Endothelial cell of umbilical vein (primary cell): ENCODE results near the gene KIAA1217. TPM values are rescaled to one million over a fixed set of nuclear protein-coding genes. Genes with fewer than 3 reads are reported as not detected.

Source experiments
- BruUV-seq: library from RNA; stranded (reverse); fragments of 400-500 nt; replicated peaks from 2 replicates; lab custom pipeline; 2021; lab: Mats Ljungman, UMichigan
- CTCF ChIA-PET: fragments of 300-600, 350-600 bp; sonication (Branson Sonifier 250); formaldehyde crosslinking; loops from one replicate; lab custom pipeline; 2021; ENCODE audit warnings: antibody characterized with exemption, inconsistent platforms; lab: Charles Lee
- POLR2A ChIA-PET: fragments of 300-600, 350-600 bp; sonication (Branson Sonifier 250); formaldehyde crosslinking; loops from one replicate; lab custom pipeline; 2021; ENCODE audit warnings: antibody characterized with exemption, inconsistent platforms; lab: Charles Lee
- DNase-seq: peaks from one replicate; pipeline ENCODE4 v3.0.0-alpha.2; 2011; ENCODE audit warnings: low read depth, low spot score
- FAIRE-seq: peaks from 2 replicates; lab custom pipeline; 2011; peaks lifted over from hg19 to GRCh38; lab: Jason Lieb, UNC
- H2AFZ ChIP-seq: 2 replicates; pipeline ENCODE4 v1.6.0; 2012; ENCODE audit warnings: low read depth, low read length, control low read depth, inconsistent platforms
- H3K27ac ChIP-seq: 2 replicates; pipeline ENCODE4 v1.5.1; 2011; ENCODE audit warnings: low read depth, mild to moderate bottlenecking, control low read depth, low read length, moderate library complexity; ENCODE audit not compliant: insufficient read depth
- H3K27me3 ChIP-seq, 2 experiments: 2 replicates each; pipeline versions ENCODE4 v1.6.0 to v1.6.1; 2011; ENCODE audit warnings: low read length in 2 of 2, mixed read lengths in 1 of 2; ENCODE audit not compliant: control insufficient read depth in 2 of 2, insufficient read depth in 2 of 2
- H3K36me3 ChIP-seq, 2 experiments: 2 replicates in 1 of 2; 3 replicates in 1 of 2; pipeline ENCODE4 v1.5.1; 2011; ENCODE audit warnings: low read length in 2 of 2, mild to moderate bottlenecking in 1 of 2, moderate library complexity in 1 of 2; ENCODE audit not compliant: control insufficient read depth in 2 of 2, insufficient read depth in 2 of 2; ENCODE audit errors: extremely low read depth in 1 of 2
- H3K4me1 ChIP-seq: 3 replicates; pipeline ENCODE4 v1.5.1; 2011; ENCODE audit warnings: mild to moderate bottlenecking, low read length; ENCODE audit not compliant: control insufficient read depth, insufficient read depth; ENCODE audit errors: extremely low read depth
- H3K4me2 ChIP-seq: 2 replicates; pipeline ENCODE4 v1.6.1; 2011; ENCODE audit warnings: low read length, control low read depth, mixed read lengths; ENCODE audit not compliant: insufficient read depth
- H3K4me3 ChIP-seq, 3 experiments: fragments of 200-600 bp in 1 of 3; sonication (generic), shearing (Covaris generic) in 1 of 3; replicated peaks in 1 of 3; 2 replicates each; pipeline ENCODE4 v1.5.1; 2011 to 2016; ENCODE audit warnings: control low read depth in 3 of 3, low read length in 3 of 3, mild to moderate bottlenecking in 2 of 3, inconsistent platforms in 1 of 3, low read depth in 1 of 3, moderate library complexity in 1 of 3; ENCODE audit not compliant: insufficient read depth in 1 of 3
- H3K79me2 ChIP-seq: 2 replicates; pipeline ENCODE4 v1.6.0; 2012; ENCODE audit warnings: low read length, inconsistent platforms; ENCODE audit not compliant: control insufficient read depth, insufficient read depth
- H3K9ac ChIP-seq: replicated peaks from 2 replicates; pipeline ENCODE3; 2011; ENCODE audit warnings: low read length, control low read depth; ENCODE audit not compliant: insufficient read depth; ENCODE audit errors: extremely low read depth
- H3K9me1 ChIP-seq: replicated peaks from 3 replicates; pipeline ENCODE4 v1.6.0; 2011; ENCODE audit warnings: mild to moderate bottlenecking, low read length; ENCODE audit not compliant: control insufficient read depth, insufficient read depth; ENCODE audit errors: extremely low read depth
- H3K9me3 ChIP-seq: replicated peaks from 2 replicates; pipeline ENCODE4 v1.5.1; 2012; ENCODE audit warnings: low read length, inconsistent platforms; ENCODE audit not compliant: control insufficient read depth, insufficient read depth
- H4K20me1 ChIP-seq: replicated peaks from 2 replicates; pipeline ENCODE3; 2011; ENCODE audit warnings: mild to moderate bottlenecking, low read length; ENCODE audit not compliant: control insufficient read depth, insufficient read depth; ENCODE audit errors: extremely low read depth
- CTCF ChIP-seq, 2 donors: IDR thresholded peaks; 1 replicate in 1 of 2; 2 replicates in 1 of 2; pipeline ENCODE4 v1.5.1; 2011; ENCODE audit warnings: low read length in 2 of 2, mild to moderate bottlenecking in 2 of 2, moderate library complexity in 2 of 2, control low read depth in 1 of 2, inconsistent platforms in 1 of 2, low read depth in 1 of 2; ENCODE audit not compliant: insufficient read depth in 1 of 2; ENCODE audit errors: extremely low read depth in 1 of 2
- MAX ChIP-seq: IDR thresholded peaks from 2 replicates; pipeline ENCODE4 v1.6.1; 2011; ENCODE audit not compliant: insufficient read depth, insufficient read length
- MYC ChIP-seq: IDR thresholded peaks from one replicate; pipeline ENCODE4 v1.6.1; 2011; ENCODE audit warnings: mild to moderate bottlenecking, low read depth, low read length
- dilution Hi-C: fragments of 300-500 bp; cut with MboI; formaldehyde crosslinking; loops from one replicate; pipeline ENCODE4 v1.15.0; 2019; ENCODE audit warnings: low sequenced_read_pairs; ENCODE audit not compliant: extremely low pct_ligation_motif_present
- intact Hi-C: fragments of 100-400 bp; cut with micrococcal nuclease; formaldehyde crosslinking; loops from one replicate; pipeline ENCODE4 v1.10.0; 2022
- polyA plus RNA-seq, 4 experiments: library from polyadenylated mRNA; depleted of rRNA in 3 of 4; stranded (reverse) in 3 of 4; unstranded in 1 of 4; fragments of >200 nt; gene quantifications; 2 replicates each; pipeline versions ENCODE4 v1.2.1 to v1.2.3, GENCODE V29; 2011 to 2012; ENCODE audit warnings: missing spikeins in 1 of 4
- total RNA-seq: library from RNA; stranded (reverse); gene quantifications from 2 replicates; pipeline ENCODE4 v1.2.3, GENCODE V29; 2021

Gene KIAA1217
- total and polyA plus RNA-seq, 2 donors (not counting 3 experiments of a cell fraction or from before 2014, with no cell fraction given): 0.83 to 10.3 TPM

- FAIRE-seq: no peak
Observed at GRCh38 chr10:24311888-24312287, 103.0 kb downstream of the KIAA1217 start.

More at GRCh38 chr10:24311888-24312287, 103.0 kb downstream of the KIAA1217 start:
- Histone ChIP-seq H3K9me1 (no peaks in the 10 kb centered on the region), H3K4me3 (no peak overlapping the region), H4K20me1 (no peaks in the 10 kb centered on the region), H2AFZ (no peak overlapping the region), H3K27me3 (no peaks in the 10 kb centered on the region), H3K4me2 (no peak overlapping the region), H3K9me3 (no peaks in the 10 kb centered on the region), H3K36me3 (no peaks in the 10 kb centered on the region), H3K79me2 (no peaks in the 10 kb centered on the region), H3K27ac (no peak overlapping the region), H3K9ac (no peak overlapping the region), H3K4me1 (no peaks in the 10 kb centered on the region)
- dilution Hi-C loops (no loop called here), intact Hi-C loops (no loop called here)
- POLR2A ChIA-PET: no interaction called here
- CTCF ChIA-PET: no interaction called here
- TF ChIP-seq MYC (no peak), CTCF (IDR thresholded peaks at IDR 0.05; ENCODE audit: extremely low read depth in 1 of 2, insufficient read depth in 1 of 2, low read depth in 1 of 2, low read length in 2 of 2) (no peak), MAX (no peak)
- no TSS peak for BruUV-seq
- no peak for DNase-seq
